HG03135 (cell line): ENCODE data around the gene SLC30A3.
"Not testable (repeated sequence)": the region's sequence is repeated elsewhere in the genome, so short reads cannot be mapped to it uniquely, and the experiment has no call there.

Experiments
- ATAC-seq: cut with Tn5 transposase; IDR thresholded peaks from one replicate; pipeline ENCODE4 v1.9.1; 2021; ENCODE audit warnings: mild to moderate bottlenecking, moderate library complexity; ENCODE audit not compliant: unreplicated experiment

Gene SLC30A3

GRCh38 chr2:27285481-27285880, 22.6 kb upstream of the SLC30A3 start:
- no peak for ATAC-seq

- ATAC-seq = no peak
Observed at GRCh38 chr2:27284996-27285395, 22.1 kb upstream of the SLC30A3 start.

GRCh38 chr2:27282892-27283291, 20.0 kb upstream of the SLC30A3 start:
- no peak for ATAC-seq

GRCh38 chr2:27281855-27282559, 19.2 kb upstream of the SLC30A3 start, which contains the start of gene TRIM54:
Gene TRIM54, plus strand, starts transcription at chr2:27282429. Its CDS starts 303 bp downstream, at chr2:27282732.
- ATAC-seq = no peak

GRCh38 chr2:27281442-27281841, 18.6 kb upstream of the SLC30A3 start:
- no peak for ATAC-seq

GRCh38 chr2:27280826-27281225, 18.0 kb upstream of the SLC30A3 start:
- ATAC-seq = no peak

- no peak for ATAC-seq
Observed at GRCh38 chr2:27278010-27278409, 15.2 kb upstream of the SLC30A3 start.

GRCh38 chr2:27275211-27276150, 12.6 kb upstream of the SLC30A3 start, which contains the start of gene DNAJC5G:
Gene DNAJC5G, plus strand, starts transcription at chr2:27275433. Its CDS starts 1,296 bp downstream, at chr2:27276729.
- no peak for ATAC-seq

GRCh38 chr2:27272537-27273522, 10.0 kb upstream of the SLC30A3 start:
- not testable (repeated sequence) for ATAC-seq

- ATAC-seq = no peak
Observed at GRCh38 chr2:27271631-27272340, 8.9 kb upstream of the SLC30A3 start.

GRCh38 chr2:27270670-27271069, 7.8 kb upstream of the SLC30A3 start:
- ATAC-seq = no peak

GRCh38 chr2:27270131-27270530, 7.3 kb upstream of the SLC30A3 start:
- no peak for ATAC-seq

- not testable (repeated sequence) for ATAC-seq
Observed at GRCh38 chr2:27268296-27268695, 5.4 kb upstream of the SLC30A3 start.

GRCh38 chr2:27265536-27265870, 2.7 kb upstream of the SLC30A3 start:
- no peak for ATAC-seq

GRCh38 chr2:27264753-27265535, 2.1 kb upstream of the SLC30A3 start:
- no peak for ATAC-seq

GRCh38 chr2:27264253-27264752, 1.5 kb upstream of the SLC30A3 start:
- no peak for ATAC-seq

- ATAC-seq = no peak
Observed at GRCh38 chr2:27263287-27264252, 723 bp upstream of the SLC30A3 start.

- no peak for ATAC-seq
Observed at GRCh38 chr2:27261926-27262298, 935 bp downstream of the SLC30A3 start.
